ENCODE results near the gene DCUN1D1.

The DCUN1D1 gene

DNA sequence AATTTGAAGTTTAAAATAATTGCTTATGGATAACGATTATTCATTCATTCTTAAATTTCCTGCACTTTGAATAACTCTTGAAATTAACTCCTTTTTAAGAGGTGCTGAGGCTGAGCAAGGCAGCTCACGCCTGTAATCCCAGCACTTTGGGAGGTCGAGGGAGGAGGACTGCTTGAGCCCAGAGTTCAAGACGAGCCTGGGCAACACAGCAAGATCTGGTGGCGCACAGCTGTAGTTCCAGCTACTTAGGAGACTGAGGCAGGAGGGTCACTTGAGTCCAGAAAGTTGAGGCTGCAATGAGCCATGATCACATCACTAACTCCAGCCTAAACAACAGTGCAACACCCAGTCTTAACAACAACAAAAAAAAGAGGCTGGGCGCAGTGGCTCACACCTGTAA, 8.0 kb downstream of the DCUN1D1 start:
- no peak for DNase-seq (ENCODE audit: low read depth in 2 of 2)

DNA sequence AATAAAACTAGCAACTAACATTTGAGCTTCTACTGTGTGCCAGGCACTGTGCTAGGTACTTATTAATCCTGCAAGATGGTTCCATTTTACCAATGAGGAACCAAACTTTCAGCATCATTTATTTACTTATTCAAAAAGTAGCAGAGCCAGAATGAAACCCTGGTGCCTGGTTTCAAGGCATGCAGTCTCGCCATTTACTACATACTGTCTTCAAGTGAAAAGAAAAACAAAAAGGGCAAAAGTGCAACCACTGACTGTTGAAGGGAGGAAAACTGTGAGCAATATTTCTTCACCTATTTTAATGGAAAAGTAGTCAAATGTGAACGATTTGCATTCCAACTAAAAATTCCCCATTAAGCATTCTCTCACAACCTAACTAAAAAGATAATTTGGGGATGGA, 8.7 kb downstream of the DCUN1D1 start:
- no peak for DNase-seq (ENCODE audit: low read depth in 2 of 2)

DNA sequence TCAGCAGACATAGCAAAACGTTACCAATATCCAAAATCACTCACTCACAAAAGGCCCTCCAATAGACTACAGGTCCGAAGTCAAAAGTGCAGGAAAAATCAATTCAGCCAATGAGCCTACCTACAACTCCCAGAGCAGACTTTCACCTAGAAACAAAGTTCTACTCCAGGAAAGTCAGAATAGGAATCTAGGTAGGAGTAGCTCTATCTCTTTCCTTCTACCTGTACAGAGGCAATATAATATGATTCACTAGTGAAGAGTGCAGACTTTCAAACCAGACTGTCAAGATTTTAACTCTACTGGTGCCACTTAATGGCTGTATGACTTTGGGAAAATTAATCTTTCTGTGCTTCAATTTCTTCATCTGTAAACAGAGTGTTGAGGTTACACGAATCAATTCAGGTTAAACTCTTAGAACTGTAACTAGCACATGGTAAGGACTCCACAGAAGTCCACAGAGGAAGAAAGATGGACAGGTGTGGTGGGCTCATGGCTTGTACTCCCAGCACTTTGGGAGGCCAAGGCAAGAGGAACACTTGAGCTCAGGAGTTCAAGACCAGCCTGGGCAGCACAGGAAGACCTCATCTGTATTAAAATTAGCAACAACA, 9.4 kb downstream of the DCUN1D1 start:
- no peak for DNase-seq (ENCODE audit: low read depth in 2 of 2)

DNA sequence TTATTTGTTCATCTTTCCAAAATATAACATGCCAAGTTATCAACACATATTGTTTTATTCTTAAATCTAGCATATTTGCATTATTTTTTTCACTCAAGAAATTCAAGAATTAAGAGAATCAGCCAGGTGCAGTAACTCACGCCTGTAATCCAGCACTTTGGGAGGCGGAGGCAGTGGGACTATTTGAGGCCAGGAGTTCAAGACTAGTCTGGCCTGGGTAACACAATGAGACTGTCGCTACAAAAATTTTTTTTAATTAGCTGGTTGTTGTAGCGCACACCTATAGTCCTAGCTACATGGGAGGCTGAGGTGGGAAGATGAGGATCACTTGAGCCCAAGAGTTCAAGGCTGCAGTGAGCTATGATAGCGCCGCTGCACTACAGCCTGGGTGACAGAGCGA, 10.5 kb downstream of the DCUN1D1 start:
- no peak for DNase-seq (ENCODE audit: low read depth in 2 of 2)

DNA sequence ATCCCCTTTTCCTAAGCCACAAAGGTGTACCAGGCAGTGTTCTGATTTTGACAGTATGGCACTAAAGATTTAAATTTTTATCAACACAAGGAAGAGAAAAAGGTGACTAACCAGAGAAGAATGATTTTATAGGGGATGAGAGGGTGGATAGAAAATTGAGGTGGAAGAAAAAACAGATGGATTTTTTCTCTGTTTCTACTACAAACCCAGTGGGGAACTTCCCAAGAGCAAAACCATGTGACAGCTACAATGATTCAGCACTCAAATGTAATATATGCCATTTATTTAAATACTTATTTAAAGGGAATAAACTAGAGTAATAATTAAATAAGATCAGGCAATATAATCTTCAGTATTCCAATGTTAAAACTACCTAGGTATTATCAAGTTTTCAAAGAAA, 11.1 kb downstream of the DCUN1D1 start:
- DNase-seq (ENCODE audit: low read depth in 2 of 2) = no peak

DNA sequence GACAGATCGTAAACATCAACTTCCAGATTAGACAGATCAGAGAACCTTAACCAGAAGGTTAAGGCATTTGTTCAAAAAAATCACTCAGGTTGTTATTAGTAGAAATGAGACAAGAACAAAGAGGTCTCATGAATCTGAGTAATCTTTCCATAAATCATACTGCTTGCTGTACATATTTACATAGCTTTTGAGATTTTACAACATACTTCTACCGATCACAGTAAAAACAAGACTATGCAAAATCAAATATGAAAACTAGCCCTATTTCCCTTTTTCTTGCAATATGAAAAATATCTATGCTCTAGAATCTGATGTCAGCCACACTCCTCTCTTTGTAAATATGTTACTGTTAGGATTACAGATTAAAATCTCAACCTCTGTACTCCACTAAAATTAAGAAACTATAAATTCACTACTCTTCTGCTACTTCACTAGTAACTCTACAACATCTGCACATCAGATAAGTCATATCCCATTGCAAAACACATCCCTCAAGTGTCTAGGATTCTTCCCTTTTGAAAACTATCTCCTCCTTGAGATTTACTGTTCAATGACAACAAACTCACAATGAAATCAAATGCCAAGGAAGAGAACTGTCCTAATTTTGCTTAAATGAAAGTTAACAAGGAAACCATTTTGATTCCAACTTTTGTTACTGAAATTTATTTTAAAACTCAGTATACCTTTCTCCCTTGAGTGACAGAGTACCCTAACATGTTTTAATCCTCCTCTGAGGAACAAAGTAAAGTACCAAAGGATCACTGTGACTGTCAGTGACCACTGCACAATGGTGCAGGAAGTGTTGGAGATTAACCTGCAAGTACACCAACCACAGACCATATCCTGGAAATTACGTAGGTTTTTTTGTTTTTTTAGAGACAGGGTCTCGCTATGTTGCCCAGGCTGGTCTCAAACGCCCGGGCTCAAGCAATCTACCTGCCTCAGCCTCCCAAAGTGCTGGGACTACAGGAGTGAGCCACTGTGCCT, 12.8 kb downstream of the DCUN1D1 start:
- DNase-seq (ENCODE audit: low read depth in 2 of 2) = no peak

DNA sequence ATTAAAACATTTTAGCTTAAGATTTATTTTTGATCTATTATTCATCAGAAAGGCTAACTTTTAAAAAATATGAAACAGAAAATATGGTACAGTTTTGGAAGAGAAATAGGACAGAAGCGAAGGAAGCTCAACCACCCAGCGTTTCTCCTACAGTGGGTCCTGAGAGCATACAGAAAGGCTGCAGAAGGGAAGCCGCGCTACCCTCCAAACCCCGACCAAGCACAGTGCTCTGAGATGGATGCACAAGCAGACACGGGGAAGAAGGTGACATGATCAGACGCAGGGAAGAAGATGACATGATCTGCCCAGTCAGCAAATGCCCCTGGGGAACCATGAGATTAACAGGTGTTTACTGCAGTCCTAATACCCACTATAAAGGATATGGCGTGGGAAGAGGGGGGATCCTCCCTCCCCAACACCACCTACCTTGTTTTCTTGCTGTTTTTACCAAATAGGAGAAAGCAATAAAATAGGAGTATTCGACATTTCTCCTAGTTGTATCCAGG, 14.4 kb downstream of the DCUN1D1 start:
- DNase-seq (ENCODE audit: low read depth in 2 of 2) = no peak

DNA sequence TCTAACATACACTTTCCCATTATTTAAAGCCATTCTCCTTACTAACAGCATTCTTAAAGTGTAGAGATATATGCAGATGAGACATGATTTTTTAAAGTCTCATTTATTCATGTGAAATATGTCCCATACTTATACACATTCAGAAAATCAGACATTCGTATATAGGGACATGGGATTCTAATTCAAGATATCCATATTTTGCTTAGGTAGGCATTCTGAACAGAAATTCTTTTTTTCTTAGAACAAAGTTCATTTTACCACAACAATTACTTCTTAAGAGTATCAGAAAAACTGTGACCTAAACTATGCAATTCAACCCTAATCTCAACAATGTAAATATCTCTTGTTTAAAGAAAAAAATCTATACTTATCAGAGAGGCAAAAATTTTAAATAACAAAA, 16.2 kb downstream of the DCUN1D1 start:
- no peak for DNase-seq (ENCODE audit: low read depth in 2 of 2)

DNA sequence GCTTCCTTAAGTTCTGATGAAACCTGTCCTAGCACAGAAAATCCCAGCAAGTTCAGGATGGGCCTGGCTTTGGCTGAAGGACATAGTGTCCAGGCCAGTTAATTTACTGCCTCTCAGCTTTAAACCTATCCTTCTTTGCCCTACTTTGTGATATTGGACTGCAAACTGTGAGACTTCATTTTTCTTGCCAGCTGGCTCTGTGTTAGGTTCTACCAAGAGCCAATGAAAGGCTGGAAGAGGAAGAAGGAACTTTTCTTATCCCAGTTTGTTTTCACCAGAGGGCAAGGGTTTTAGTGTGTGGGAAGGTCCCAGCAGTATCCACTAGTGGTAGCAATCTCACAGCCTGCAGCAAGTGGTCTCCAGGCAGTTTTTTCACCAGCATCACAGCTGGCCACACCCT, 18.2 kb downstream of the DCUN1D1 start:
- no peak for DNase-seq (ENCODE audit: low read depth in 2 of 2)

DNA sequence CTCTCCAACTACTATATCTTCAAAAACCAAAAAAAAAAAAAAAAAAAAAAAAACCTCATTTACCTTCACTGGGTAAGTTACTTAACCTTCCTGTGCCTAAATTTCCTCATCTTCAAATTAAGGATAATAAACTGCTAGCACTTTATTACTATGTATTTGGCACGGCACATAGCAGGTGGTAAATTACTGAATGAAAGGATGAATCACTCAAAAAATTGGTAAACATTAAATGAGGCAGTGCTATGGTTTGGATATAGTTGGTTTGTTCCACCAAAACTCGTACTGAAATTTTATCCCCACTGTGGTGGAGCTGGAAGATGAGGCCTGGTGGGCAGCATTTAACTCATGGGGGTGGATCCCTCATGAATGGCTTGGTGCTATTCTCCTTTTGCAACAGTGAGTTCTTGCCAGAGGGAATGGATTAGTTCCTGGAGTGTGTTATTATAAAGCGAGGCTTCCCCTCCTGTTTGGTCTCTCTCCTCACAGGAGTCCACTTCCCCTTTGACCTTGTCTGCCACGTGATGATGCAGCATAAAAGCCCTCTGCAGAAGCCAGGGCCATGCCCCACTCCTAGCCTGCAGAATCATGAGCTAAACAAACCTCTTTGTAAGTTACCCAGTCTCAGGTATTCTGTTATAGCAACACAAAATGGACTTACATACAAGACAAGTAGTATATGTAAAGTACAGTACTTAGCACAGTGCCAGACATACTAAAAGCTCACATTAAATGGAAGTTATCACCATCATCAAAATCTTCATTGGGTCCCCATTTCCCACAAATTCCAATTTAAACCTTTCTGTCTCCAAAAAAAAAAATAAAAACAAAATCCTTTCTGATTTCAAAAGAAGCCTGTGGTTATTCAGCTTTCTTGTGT, 20.6 kb downstream of the DCUN1D1 start:
- DNase-seq (ENCODE audit: low read depth in 2 of 2) = no peak

DNA sequence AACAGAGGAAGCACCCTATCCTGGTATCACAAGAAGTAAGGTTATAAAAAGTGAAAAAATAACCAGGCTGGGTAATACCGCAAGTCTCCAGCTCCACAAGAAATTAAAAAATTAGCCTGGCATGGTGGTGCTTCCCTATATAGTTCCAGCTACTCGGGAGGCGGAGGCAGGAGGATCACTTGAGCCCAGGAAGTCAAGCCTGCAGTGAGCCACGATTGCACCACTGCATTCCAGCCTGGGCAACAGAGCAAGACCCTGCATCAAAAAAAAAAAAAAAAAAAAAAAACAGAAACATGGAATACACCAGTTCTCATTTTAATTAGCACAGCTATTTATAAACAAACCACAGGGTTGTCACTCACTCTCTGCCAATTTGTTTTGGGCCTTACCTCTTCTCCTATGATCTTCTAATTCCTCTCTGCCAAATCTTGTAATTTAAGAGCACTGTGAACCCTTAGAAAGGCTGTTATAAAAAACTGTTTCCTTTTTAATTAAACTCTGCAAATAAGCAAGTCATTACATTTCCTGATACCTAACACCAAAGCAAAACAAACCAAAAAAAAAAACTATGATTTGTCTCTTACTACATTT, 22.6 kb downstream of the DCUN1D1 start:
- no peak for DNase-seq (ENCODE audit: low read depth in 2 of 2)

DNA sequence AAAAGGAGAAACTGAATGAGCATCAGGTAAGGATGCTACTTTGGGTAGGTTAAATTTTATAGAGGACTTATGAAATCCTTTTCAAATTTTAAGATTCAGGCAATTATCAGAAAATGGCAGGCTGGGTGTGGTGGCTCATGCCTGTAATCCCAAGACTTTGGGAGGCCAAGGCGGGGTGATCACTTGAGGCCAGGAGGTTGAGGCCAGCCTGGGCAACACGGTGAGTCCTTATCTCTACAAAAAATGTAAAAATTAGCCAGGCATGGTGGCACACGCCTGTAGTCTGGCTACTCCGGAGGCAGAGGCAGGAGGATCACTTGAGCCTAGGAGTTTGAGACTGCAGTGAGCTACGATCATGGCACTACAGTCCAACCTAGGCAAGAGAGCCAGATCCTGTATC, 23.1 kb downstream of the DCUN1D1 start:
- no peak for DNase-seq (ENCODE audit: low read depth in 2 of 2)

DNA sequence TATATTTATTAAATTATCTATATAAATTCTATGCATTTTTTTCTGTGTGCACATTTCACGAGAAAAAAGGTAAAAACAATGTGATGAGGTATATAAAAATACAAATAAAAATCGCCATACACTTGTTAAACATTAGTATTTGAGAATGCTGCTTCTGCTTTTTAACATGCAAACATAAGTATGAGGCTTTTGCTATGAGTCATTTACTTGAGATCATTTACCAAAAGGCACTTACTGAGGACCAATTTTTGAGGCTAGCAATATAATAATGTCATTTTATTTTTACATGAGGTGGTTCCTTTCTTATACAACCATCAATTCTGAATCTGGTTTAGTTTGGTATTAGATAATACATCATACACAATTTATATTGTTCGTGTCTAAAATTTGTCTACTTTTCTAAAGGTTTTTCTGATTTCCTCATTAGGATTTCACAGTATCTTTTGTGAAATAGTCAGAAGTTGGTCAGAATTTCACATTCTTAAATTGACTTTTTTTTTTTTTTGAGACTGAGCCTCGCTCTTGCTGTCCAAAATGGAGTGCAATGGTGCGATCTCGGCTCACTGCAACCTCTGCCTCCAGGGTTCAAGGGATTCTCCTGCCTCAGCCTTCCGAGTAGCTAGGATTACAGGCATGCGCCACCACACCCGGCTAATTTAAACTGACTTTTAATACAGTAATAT, 25.6 kb downstream of the DCUN1D1 start:
- no peak for DNase-seq (ENCODE audit: low read depth in 2 of 2)

DNA sequence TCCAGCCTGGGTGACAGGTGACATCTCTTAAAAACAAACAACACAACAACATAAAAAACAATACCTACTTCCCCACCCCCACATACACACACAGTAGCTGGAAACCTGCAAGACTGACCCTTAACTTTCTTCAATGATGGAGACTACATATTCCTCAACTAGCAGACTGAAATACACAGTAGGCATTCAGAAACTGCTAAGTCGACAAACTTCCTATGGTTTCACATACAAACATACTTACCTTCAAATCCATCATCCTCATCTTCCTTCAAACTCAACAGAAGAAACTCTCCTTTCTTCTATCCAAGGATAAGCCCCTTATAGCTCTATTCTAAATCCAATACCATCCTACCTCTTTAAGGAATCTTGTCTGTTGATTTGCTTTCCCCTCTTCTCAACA, 30.6 kb downstream of the DCUN1D1 start:
- DNase-seq (ENCODE audit: low read depth in 2 of 2) = no peak

DNA sequence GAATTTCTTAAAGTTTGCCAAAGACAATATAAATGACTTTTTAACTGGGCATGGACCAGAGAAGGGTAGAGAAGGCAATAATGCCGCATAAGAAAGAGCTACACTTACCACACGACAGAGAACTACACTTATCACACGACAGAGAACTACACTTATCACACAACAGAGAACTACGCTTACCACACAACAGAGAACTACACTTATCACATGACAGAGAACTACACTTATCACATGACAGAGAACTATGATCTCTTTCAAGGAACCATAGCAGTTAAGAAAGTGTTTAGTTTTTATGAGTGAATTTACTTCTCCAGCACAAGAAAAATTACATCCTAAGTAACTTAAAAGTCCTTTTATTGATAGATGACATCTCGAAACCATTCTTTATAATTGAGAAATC, 32.0 kb downstream of the DCUN1D1 start:
- DNase-seq (ENCODE audit: low read depth in 2 of 2) = no peak

DNA sequence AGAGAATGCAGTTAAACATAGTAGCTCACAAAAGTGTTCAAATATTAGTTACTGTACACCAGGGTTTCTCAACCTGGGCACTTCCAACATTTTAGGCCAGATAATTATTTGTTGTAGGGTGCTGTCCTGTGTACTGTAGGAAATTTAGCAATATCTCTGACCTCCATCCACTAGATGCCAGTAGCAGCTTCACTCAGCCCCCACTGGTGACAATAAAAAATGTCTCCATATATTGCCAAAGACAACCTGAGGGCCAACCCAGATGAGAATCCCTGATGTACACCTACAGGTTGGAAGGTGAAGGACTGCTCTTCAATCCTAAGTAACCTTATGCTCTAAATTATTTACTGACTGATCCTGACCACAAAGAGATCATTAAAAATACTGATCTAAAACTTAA, 32.5 kb downstream of the DCUN1D1 start:
- no peak for DNase-seq (ENCODE audit: low read depth in 2 of 2)

DNA sequence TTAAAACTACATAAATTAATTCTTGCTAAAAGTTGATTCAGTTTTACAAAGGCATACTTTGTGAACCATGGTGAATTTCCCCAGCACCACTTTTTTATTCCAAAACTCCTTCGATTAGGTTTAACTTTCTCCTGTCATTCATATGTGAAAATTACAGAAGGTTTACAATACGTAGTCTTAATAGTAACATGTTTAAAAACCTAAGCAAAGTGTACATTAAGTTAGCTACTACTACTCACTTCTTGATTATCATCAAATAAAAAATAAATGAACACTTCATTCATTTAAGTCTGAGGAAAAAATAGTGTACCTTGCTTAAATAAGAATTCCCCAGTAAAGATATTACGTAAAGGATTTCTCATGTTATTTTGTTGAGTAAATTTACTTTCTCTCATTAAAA, 38.6 kb downstream of the DCUN1D1 start:
- DNase-seq (ENCODE audit: low read depth in 2 of 2) = no peak

DNA sequence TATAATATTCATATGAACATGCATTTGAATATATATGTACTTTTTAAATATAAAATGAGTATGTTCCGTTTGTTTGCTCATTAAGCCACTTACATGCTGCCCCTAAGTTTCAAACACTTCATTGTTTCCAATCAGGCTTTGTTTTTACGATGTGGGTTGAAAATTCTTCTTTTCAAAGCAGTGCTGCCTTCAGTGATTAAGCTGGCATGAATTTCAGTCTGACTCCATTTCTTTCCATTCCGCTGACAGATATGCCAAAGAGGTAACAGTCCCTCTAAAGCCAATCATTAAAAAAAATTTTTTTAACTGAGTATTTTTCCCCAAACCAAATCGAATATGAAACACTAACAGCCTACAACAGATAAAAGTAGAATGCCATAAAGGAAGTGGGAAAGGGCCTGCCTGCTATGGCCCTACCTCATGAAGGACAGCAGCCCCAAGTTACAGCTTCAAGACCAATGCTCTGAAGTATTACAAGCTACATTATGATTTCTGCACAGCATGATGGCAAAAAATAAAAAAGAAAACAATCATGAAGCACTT, 40.0 kb downstream of the DCUN1D1 start:
- no peak for DNase-seq (ENCODE audit: low read depth in 2 of 2)

DNA sequence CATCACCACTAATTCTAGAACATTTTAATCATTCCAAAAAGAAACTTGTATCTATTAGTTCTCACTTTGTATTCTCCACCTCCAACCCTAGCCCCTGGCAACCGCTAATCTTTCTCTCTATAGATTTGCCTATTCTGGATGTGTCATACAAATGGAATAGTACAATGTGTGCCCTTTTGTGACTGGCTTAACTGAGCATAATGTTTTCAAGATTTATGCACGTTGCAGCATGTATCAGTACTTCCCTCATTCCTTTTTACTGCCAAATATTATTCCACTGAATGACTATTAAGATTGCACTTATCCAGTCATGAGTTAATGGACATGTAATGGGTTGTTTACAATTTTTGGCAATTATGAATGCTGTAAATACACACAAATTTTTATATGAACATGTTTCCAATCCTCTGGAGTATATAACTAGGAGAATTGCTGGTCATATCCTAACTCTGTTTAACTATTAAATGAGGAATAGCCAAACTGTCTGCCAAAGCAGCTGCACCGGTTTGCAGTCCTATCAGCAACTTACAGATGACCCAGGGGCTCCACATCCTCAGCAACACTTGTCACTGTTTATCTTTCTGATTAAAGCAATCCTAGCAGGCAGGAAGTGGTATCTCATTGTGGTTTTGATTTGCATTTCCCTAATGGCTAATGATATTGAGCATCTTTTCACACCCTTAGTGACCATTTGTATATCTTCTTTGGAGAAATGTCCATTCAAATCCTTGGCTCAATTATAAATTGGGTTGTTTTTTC, 42.9 kb downstream of the DCUN1D1 start:
- DNase-seq (ENCODE audit: low read depth in 2 of 2) = no peak

DNA sequence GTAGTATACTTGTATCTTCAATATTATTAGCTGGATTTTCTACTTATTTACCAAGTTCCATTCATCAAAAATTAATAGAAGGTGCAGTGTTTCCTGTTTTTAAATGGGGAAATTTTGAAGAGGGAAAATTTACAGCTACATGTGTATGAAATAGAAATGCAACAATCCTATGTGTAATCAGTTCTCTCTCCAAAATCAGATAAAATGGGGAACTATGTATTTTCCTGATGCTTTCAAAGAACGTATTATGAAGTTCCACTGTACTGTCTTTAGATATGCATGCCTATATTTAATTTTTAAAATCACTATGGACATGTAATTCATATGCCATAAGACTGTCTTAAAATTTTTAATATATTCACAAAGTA, 43.4 kb downstream of the DCUN1D1 start:
- no peak for DNase-seq (ENCODE audit: low read depth in 2 of 2)

Data from stimulated activated CD4-positive, alpha-beta T cell treated with anti-CD3 and anti-CD28 coated beads, Interleukin-1b, Interleukin-23, amount 100 ng/mL, for 1 hour (primary cell).